ENCODE results near the gene MACROH2A1.

DNA sequence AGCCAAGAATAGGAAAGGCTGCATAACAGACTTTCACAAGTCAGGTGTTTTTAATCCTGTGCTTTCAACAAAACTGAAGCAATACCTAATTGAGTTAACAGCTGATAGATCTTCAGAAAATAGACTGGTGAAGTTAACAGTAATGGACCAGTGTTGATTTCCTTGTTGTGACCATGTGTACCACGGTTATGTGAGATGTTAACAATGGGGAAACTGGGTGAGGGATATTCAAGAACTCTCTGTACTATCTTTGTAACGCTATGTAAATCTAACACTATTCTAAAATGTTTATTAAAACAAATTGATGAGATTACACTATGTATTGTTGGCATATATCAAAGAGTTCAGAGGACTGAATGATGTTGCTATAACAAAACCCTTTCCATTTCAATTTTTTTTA, 36.9 kb downstream of the MACROH2A1 start:
- TF ChIP-seq, protein P1, sequence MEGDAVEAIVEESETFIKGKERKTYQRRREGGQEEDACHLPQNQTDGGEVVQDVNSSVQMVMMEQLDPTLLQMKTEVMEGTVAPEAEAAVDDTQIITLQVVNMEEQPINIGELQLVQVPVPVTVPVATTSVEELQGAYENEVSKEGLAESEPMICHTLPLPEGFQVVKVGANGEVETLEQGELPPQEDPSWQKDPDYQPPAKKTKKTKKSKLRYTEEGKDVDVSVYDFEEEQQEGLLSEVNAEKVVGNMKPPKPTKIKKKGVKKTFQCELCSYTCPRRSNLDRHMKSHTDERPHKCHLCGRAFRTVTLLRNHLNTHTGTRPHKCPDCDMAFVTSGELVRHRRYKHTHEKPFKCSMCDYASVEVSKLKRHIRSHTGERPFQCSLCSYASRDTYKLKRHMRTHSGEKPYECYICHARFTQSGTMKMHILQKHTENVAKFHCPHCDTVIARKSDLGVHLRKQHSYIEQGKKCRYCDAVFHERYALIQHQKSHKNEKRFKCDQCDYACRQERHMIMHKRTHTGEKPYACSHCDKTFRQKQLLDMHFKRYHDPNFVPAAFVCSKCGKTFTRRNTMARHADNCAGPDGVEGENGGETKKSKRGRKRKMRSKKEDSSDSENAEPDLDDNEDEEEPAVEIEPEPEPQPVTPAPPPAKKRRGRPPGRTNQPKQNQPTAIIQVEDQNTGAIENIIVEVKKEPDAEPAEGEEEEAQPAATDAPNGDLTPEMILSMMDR (conservative IDR thresholded peaks at IDR 0.05 in 1 of 2, IDR thresholded peaks at IDR 0.05 in 1 of 2; ENCODE audit: low read depth in 1 of 2, low read length in 2 of 2), result no peak
- no peak for TF ChIP-seq EZH2 (IDR thresholded peaks at IDR 0.05; ENCODE audit: low read length, missing control alignments)
